ENCODE measurements around the gene RFC4.

Gene RFC4

DNA sequence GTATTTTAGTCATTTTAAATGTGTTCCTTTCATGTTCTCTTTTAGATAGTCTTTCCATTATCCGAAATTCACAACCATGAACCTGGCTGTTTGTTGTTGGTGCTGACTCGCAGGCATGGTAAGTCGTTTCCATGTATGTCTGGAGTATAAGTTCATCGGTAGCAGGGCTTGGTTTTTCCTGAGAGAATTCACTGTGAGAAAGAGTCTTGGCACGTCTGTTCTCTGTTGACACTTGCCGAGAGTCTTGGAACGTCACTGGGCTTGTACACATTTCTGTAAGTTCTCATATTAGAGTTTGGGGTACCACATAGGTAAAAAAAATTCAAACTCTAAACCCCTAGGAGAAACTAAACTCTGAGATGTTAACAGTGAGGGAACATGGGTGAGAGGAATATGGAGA lies 52.3 kb downstream of the RFC4 start:
- H3K4me2 ChIP-seq: no peak overlapping the region
- no peaks in the 10 kb centered on the region for H3K9me3 ChIP-seq
- no peak for TF ChIP-seq Cebpa-rat (IDR thresholded peaks at IDR 0.05)
- no peak overlapping the region for H3K27ac ChIP-seq
- no peaks in the 10 kb centered on the region for H4K20me1 ChIP-seq
- H3K4me1 ChIP-seq: no peaks in the 10 kb centered on the region
- H3K27me3 ChIP-seq: no peaks in the 10 kb centered on the region
- H3K4me3 ChIP-seq: no peak overlapping the region
- H3K9ac ChIP-seq: no peak overlapping the region
- no peaks in the 10 kb centered on the region for H3K36me3 ChIP-seq

DNA sequence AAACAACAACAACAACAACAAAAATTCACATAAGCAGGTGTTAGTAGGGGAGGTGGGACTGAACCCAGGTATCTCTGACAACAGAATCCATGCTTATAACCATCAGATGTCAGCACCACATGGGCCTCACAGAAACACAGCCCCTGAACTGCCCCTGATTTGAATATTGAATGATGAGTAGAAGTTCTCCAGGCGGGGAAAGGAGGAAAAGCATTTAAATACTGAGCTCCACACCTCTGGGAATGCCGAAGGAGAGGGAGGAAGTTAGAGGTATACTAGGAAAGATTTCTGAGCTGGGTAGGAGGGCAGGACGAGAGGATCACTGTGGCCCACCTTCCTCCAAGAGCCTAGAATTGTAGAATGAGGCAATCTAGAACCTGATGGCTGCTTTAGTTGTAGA lies 54.8 kb downstream of the RFC4 start:
- Histone ChIP-seq H3K27me3 (no peaks in the 10 kb centered on the region), H3K4me2 (no peak overlapping the region), H3K9me3 (no peaks in the 10 kb centered on the region), H3K36me3 (no peaks in the 10 kb centered on the region), H3K4me1 (no peaks in the 10 kb centered on the region), H3K9ac (no peak overlapping the region), H3K4me3 (no peak overlapping the region), H4K20me1 (no peaks in the 10 kb centered on the region), H3K27ac (no peak overlapping the region)
- no peak for TF ChIP-seq Cebpa-rat (IDR thresholded peaks at IDR 0.05)

GRCh38 chr3:186750316-186750715 lies 56.0 kb downstream of the RFC4 start:
- Histone ChIP-seq H3K27me3 (no peaks in the 10 kb centered on the region), H3K9ac (no peak overlapping the region), H3K4me1 (peaks cover 5% of the 10 kb centered on the region), H3K27ac (no peak overlapping the region), H3K36me3 (no peaks in the 10 kb centered on the region), H3K4me3 (no peak overlapping the region), H3K9me3 (no peaks in the 10 kb centered on the region), H4K20me1 (no peaks in the 10 kb centered on the region), H3K4me2 (no peak overlapping the region)
- TF ChIP-seq Cebpa-rat (IDR thresholded peaks at IDR 0.05): no peak

GRCh38 chr3:186746008-186746407 lies 60.3 kb downstream of the RFC4 start:
- Histone ChIP-seq H4K20me1 (no peaks in the 10 kb centered on the region), H3K36me3 (no peaks in the 10 kb centered on the region), H3K4me2 (peak overlapping the region; percentile 30), H3K27ac (no peak overlapping the region), H3K4me1 (peaks cover 5% of the 10 kb centered on the region), H3K27me3 (no peaks in the 10 kb centered on the region), H3K9me3 (no peaks in the 10 kb centered on the region), H3K4me3 (no peak overlapping the region), H3K9ac (no peak overlapping the region)
- TF ChIP-seq Cebpa-rat (IDR thresholded peaks at IDR 0.05): no peak

GRCh38 chr3:186743666-186744065 lies 62.6 kb downstream of the RFC4 start:
- peaks cover 20% of the 10 kb centered on the region for H3K4me1 ChIP-seq
- TF ChIP-seq Cebpa-rat (IDR thresholded peaks at IDR 0.05): no peak
- no peak overlapping the region for H3K4me2 ChIP-seq
- no peaks in the 10 kb centered on the region for H4K20me1 ChIP-seq
- no peaks in the 10 kb centered on the region for H3K36me3 ChIP-seq
- H3K27me3 ChIP-seq: no peaks in the 10 kb centered on the region
- no peak overlapping the region for H3K9ac ChIP-seq
- H3K27ac ChIP-seq: no peak overlapping the region
- H3K9me3 ChIP-seq: no peaks in the 10 kb centered on the region
- no peak overlapping the region for H3K4me3 ChIP-seq

- Histone ChIP-seq H4K20me1 (no peaks in the 10 kb centered on the region), H3K27me3 (no peaks in the 10 kb centered on the region), H3K4me2 (no peak overlapping the region), H3K36me3 (no peaks in the 10 kb centered on the region), H3K4me1 (peaks cover 20% of the 10 kb centered on the region), H3K9ac (no peak overlapping the region), H3K4me3 (no peak overlapping the region), H3K9me3 (no peaks in the 10 kb centered on the region), H3K27ac (no peak overlapping the region)
- no peak for TF ChIP-seq Cebpa-rat (IDR thresholded peaks at IDR 0.05)
Observed at GRCh38 chr3:186742618-186743380, 63.5 kb downstream of the RFC4 start.
